Fibroblast of pulmonary artery (primary cell): ENCODE data around the gene BRMS1L.

Experiments used
- DNase-seq: peaks from one replicate; pipeline ENCODE4 v3.0.0-alpha.2; 2010; ENCODE audit warnings: low read depth
- H3K4me3 ChIP-seq: replicated peaks from 2 replicates; pipeline ENCODE4 v1.5.1; 2011; ENCODE audit warnings: low read depth, mild to moderate bottlenecking, control low read depth, low read length, moderate library complexity
- CTCF ChIP-seq: IDR thresholded peaks from 2 replicates; pipeline ENCODE4 v1.5.1; 2011; ENCODE audit warnings: mild to moderate bottlenecking, control low read depth, low read length, inconsistent platforms; ENCODE audit errors: missing control alignments

Gene BRMS1L

GRCh38 chr14:35895256-35895655 lies 69.1 kb downstream of the BRMS1L start:
- no peak overlapping the region for H3K4me3 ChIP-seq
- no peak for TF ChIP-seq CTCF
- no peak for DNase-seq

GRCh38 chr14:35897616-35898111 lies 71.5 kb downstream of the BRMS1L start:
- no peak for TF ChIP-seq CTCF
- no peak overlapping the region for H3K4me3 ChIP-seq

GRCh38 chr14:35898217-35898775 lies 72.2 kb downstream of the BRMS1L start:
- no peak for DNase-seq
- TF ChIP-seq CTCF = no peak
- no peak overlapping the region for H3K4me3 ChIP-seq

More at GRCh38 chr14:35897616-35898111, 71.5 kb downstream of the BRMS1L start:
- no peak for DNase-seq

- H3K4me3 ChIP-seq = no peak overlapping the region
- no peak for TF ChIP-seq CTCF
- no peak for DNase-seq
Measured at GRCh38 chr14:35900741-35901140, 74.6 kb downstream of the BRMS1L start.

GRCh38 chr14:35909665-35910064 lies 83.5 kb downstream of the BRMS1L start:
- no peak for TF ChIP-seq CTCF
- DNase-seq = no peak
- H3K4me3 ChIP-seq = no peak overlapping the region

GRCh38 chr14:35910191-35910590 lies 84.1 kb downstream of the BRMS1L start:
- H3K4me3 ChIP-seq = no peak overlapping the region
- no peak for TF ChIP-seq CTCF
- no peak for DNase-seq

- no peak overlapping the region for H3K4me3 ChIP-seq
- no peak for TF ChIP-seq CTCF
- no peak for DNase-seq
Measured at GRCh38 chr14:35911097-35911496, 85.0 kb downstream of the BRMS1L start.
